H1 (cell line): ENCODE results near the gene SNX17. TPM values are rescaled to one million over a fixed set of nuclear protein-coding genes. Genes with fewer than 3 reads are reported as not detected.

Experiments used
- CHD7 ChIP-seq: fragments of 300-600 bp; sonication (generic); IDR thresholded peaks from 2 replicates; pipeline ENCODE4 v1.7.1; 2012; ENCODE audit warnings: low read length, moderate library complexity, mild to moderate bottlenecking, inconsistent platforms; ENCODE audit not compliant: insufficient replicate concordance
- EP300 ChIP-seq, 2 experiments: IDR thresholded peaks; 1 replicate in 1 of 2; 2 replicates in 1 of 2; pipeline ENCODE4 v1.6.1; 2011 to 2012; ENCODE audit warnings: low read depth in 2 of 2, low read length in 2 of 2, mild to moderate bottlenecking in 2 of 2, borderline replicate concordance in 1 of 2, inconsistent platforms in 1 of 2, moderate library complexity in 1 of 2
- GTF2F1 ChIP-seq: IDR thresholded peaks from 2 replicates; pipeline ENCODE4 v1.6.1; 2012; ENCODE audit warnings: low read depth, low read length, improper control_type of control experiment, borderline replicate concordance
- JUN ChIP-seq: IDR thresholded peaks from 2 replicates; pipeline ENCODE4 v1.6.1; 2011; ENCODE audit warnings: low read depth, mild to moderate bottlenecking, improper control_type of control experiment, low read length
- KDM4A ChIP-seq: IDR thresholded peaks from one replicate; pipeline ENCODE4 v1.7.1; 2012; ENCODE audit warnings: low read depth, mild to moderate bottlenecking, moderate library complexity, low read length, inconsistent platforms; ENCODE audit not compliant: severe bottlenecking
- NANOG ChIP-seq: IDR thresholded peaks from 2 replicates; pipeline ENCODE4 v1.6.1; 2011; ENCODE audit warnings: low read length, low read depth, mild to moderate bottlenecking, inconsistent platforms; ENCODE audit not compliant: insufficient read depth, poor library complexity, severe bottlenecking
- PHF8 ChIP-seq: fragments of 200-600 bp; sonication (generic); conservative IDR thresholded peaks from 2 replicates; pipeline ENCODE4 v1.7.1; 2012; ENCODE audit warnings: low read depth, mild to moderate bottlenecking, inconsistent platforms, low read length, moderate library complexity
- SRF ChIP-seq: IDR thresholded peaks from 2 replicates; pipeline ENCODE4 v1.6.1; 2011; ENCODE audit warnings: mild to moderate bottlenecking, low read depth, low read length, moderate library complexity
- TAF7 ChIP-seq: optimal IDR thresholded peaks from 2 replicates; pipeline ENCODE3; 2011; ENCODE audit warnings: low read depth, mild to moderate bottlenecking, inconsistent platforms, low read length, moderate library complexity, borderline replicate concordance
- polyA plus RNA-seq, 7 experiments: library from polyadenylated mRNA; depleted of rRNA in 3 of 7; stranded (reverse) in 5 of 7; unstranded in 2 of 7; fragments of >200 nt in 5 of 7; fragments of 200-250 nt in 2 of 7; gene quantifications; 1 replicate in 5 of 7; 2 replicates in 1 of 7; 4 replicates in 1 of 7; pipeline versions ENCODE4 v1.2.1 to v1.2.3, GENCODE V29; 2011 to 2013; ENCODE audit warnings: missing spikeins in 2 of 7, mixed read lengths in 2 of 7
- total RNA-seq: library from RNA; stranded (reverse); fragmentation: NEBNext Ultra II Directional; extraction: Animal tissue kit (Norgen Biotek cat#: 25700); gene quantifications from 2 replicates; pipeline ENCODE4 v1.2.1, GENCODE V29; 2021

The SNX17 gene
- total and polyA plus RNA-seq, 2 of the 8 experiments (the other 6 are each of a cell fraction or from before 2014, with no cell fraction given), result 54.9 to 66.2 TPM

GRCh38 chr2:27353762-27354596, 16.4 kb upstream of the SNX17 start (continued):
- no peak for TF ChIP-seq NANOG
- TF ChIP-seq KDM4A, result no peak
- no peak for TF ChIP-seq JUN
- no peak for TF ChIP-seq TAF7
- no peak for TF ChIP-seq PHF8
- no peak for TF ChIP-seq EP300 (IDR thresholded peaks at IDR 0.05; ENCODE audit: borderline replicate concordance in 1 of 2, low read depth in 2 of 2, low read length in 2 of 2)
- TF ChIP-seq SRF, result no peak
- no peak for TF ChIP-seq CHD7
- TF ChIP-seq GTF2F1, result no peak
